Loucy (cell line): ENCODE measurements around the gene SCGB1D2.

ENCODE experiments used
- H2AFZ ChIP-seq: fragments of 200-600 bp; sonication (generic); 2 replicates; pipeline ENCODE4 v1.6.0; 2016; ENCODE audit warnings: antibody characterized with exemption, mild to moderate bottlenecking, low read length, moderate library complexity
- H3F3A ChIP-seq: fragments of 200-600 bp; 2 replicates; pipeline ENCODE4 v1.6.0; 2016; ENCODE audit warnings: antibody characterized with exemption, low read depth, mild to moderate bottlenecking
- H3K27me3 ChIP-seq: fragments of 200-600 bp; sonication (generic); 2 replicates; pipeline ENCODE4 v1.6.1; 2014; ENCODE audit warnings: low read length, mild to moderate bottlenecking; ENCODE audit not compliant: insufficient read depth, poor library complexity, severe bottlenecking
- H3K36me3 ChIP-seq: fragments of 200-600 bp; sonication (generic); 2 replicates; pipeline ENCODE4 v1.6.1; 2016; ENCODE audit warnings: low read length; ENCODE audit not compliant: insufficient read depth
- H3K4me1 ChIP-seq: fragments of 200-600 bp; sonication (generic); 2 replicates; pipeline ENCODE4 v1.5.1; 2014; ENCODE audit warnings: low read length, mild to moderate bottlenecking; ENCODE audit not compliant: insufficient read depth, poor library complexity, severe bottlenecking
- H3K4me2 ChIP-seq: fragments of 200-600 bp; sonication (generic); 2 replicates; pipeline ENCODE4 v1.6.0; 2014; ENCODE audit warnings: antibody characterized with exemption, low read length, low read depth, mild to moderate bottlenecking; ENCODE audit not compliant: poor library complexity, severe bottlenecking
- H3K4me3 ChIP-seq: fragments of 200-600 bp; sonication (generic); 2 replicates; pipeline ENCODE4 v1.5.1; 2014; ENCODE audit warnings: low read length, mild to moderate bottlenecking, mixed read lengths; ENCODE audit not compliant: poor library complexity, severe bottlenecking
- H3K79me2 ChIP-seq: fragments of 200-600 bp; sonication (generic); 2 replicates; pipeline ENCODE4 v1.6.1; 2014; ENCODE audit warnings: low read length; ENCODE audit not compliant: insufficient read depth
- H3K9ac ChIP-seq: fragments of 200-600 bp; sonication (generic); 2 replicates; pipeline ENCODE4 v1.6.0; 2014; ENCODE audit warnings: mild to moderate bottlenecking, low read depth, low read length, moderate library complexity; ENCODE audit not compliant: poor library complexity, severe bottlenecking
- H3K9me2 ChIP-seq: fragments of 200-600 bp; sonication (generic); replicated peaks from 2 replicates; pipeline ENCODE4 v1.6.1; 2016; ENCODE audit warnings: low read depth, low read length, mixed read lengths
- H3K9me3 ChIP-seq: fragments of 200-600 bp; sonication (generic); 2 replicates; pipeline ENCODE4 v1.6.1; 2014; ENCODE audit warnings: mild to moderate bottlenecking, antibody characterized with exemption, low read length, low read depth; ENCODE audit not compliant: insufficient read depth
- H4K20me1 ChIP-seq: fragments of 200-600 bp; sonication (generic); 2 replicates; pipeline ENCODE4 v1.6.0; 2014; ENCODE audit warnings: antibody characterized with exemption, low read length, mild to moderate bottlenecking; ENCODE audit not compliant: insufficient read depth, poor library complexity, severe bottlenecking
- CTCF ChIP-seq: fragments of 200-600 bp; sonication (generic); conservative IDR thresholded peaks from 2 replicates; pipeline ENCODE4 v1.5.1; 2014; ENCODE audit warnings: mild to moderate bottlenecking, antibody characterized with exemption, low read length
- EZH2phosphoT487 ChIP-seq: fragments of 200-600 bp; IDR thresholded peaks from 2 replicates; pipeline ENCODE4 v1.6.1; 2018; ENCODE audit warnings: antibody characterized with exemption, mild to moderate bottlenecking, moderate library complexity, borderline replicate concordance

The SCGB1D2 gene

DNA sequence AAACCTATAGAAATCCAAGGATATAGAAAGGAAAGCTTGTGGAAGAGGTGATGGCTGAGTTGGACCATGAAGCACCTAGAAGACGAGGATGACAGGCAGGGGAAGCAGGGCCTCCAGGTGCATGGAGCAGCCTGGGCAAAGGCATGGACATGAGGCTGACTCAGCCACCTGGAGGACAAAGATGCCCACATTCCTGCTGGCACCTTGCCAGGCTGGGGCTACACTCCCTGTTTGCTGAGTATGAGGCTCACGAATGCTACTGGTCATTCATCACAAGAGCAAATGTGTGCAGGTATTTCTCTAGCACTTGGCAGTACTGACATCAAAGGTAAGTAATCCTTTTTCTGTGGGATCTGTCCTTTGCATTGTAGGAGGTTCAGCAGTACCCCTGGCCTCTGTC is 40.7 kb upstream of the SCGB1D2 start:
- H3K4me1 ChIP-seq: no peaks in the 10 kb centered on the region
- H3K4me3 ChIP-seq: no peak overlapping the region
- H3K4me2 ChIP-seq: no peak overlapping the region
- TF ChIP-seq CTCF (no peak), EZH2phosphoT487 (no peak)
- H3K27me3 ChIP-seq: no peaks in the 10 kb centered on the region
- no peaks in the 10 kb centered on the region for H3K9me2 ChIP-seq
- H3K9ac ChIP-seq: no peak overlapping the region
- H3K9me3 ChIP-seq: no peaks in the 10 kb centered on the region
- H2AFZ ChIP-seq: no peak overlapping the region
- no peaks in the 10 kb centered on the region for H3F3A ChIP-seq
- no peaks in the 10 kb centered on the region for H3K79me2 ChIP-seq
- no peaks in the 10 kb centered on the region for H4K20me1 ChIP-seq
- H3K36me3 ChIP-seq: no peaks in the 10 kb centered on the region

DNA sequence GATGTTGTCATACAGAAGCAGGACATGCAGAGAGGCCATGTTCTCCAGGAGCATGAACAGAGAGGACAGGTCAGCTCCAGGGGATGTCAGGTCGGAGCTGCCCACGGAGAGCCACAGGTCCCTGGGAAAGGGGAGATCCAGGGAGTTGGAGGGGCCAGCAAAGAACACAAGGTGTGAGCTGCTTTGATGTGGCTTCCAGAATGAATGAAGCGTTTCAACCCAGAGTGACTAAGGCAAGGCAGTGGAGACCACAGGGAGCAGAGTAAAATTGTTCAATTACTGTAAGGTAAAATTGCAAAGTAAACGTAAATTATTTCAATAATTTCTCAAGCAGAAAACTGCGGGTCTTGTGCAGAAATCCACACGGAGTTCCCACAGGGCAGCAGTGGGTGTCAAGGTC is 39.1 kb upstream of the SCGB1D2 start:
- H3K9me3 ChIP-seq: no peaks in the 10 kb centered on the region
- no peaks in the 10 kb centered on the region for H3K79me2 ChIP-seq
- H3K4me1 ChIP-seq: no peaks in the 10 kb centered on the region
- H3K27me3 ChIP-seq: no peaks in the 10 kb centered on the region
- H3K36me3 ChIP-seq: no peaks in the 10 kb centered on the region
- no peak overlapping the region for H2AFZ ChIP-seq
- no peak overlapping the region for H3K4me3 ChIP-seq
- no peaks in the 10 kb centered on the region for H3K9me2 ChIP-seq
- no peak overlapping the region for H3K4me2 ChIP-seq
- H4K20me1 ChIP-seq: no peaks in the 10 kb centered on the region
- TF ChIP-seq CTCF (no peak), EZH2phosphoT487 (no peak)
- no peak overlapping the region for H3K9ac ChIP-seq
- no peaks in the 10 kb centered on the region for H3F3A ChIP-seq

GRCh38 chr11:62204430-62204829 is 37.6 kb upstream of the SCGB1D2 start:
- Histone ChIP-seq H3K9ac (no peak overlapping the region), H3K36me3 (no peaks in the 10 kb centered on the region), H2AFZ (no peak overlapping the region), H3K4me1 (no peaks in the 10 kb centered on the region), H3K79me2 (no peaks in the 10 kb centered on the region), H3K9me2 (no peaks in the 10 kb centered on the region), H3K9me3 (no peaks in the 10 kb centered on the region), H4K20me1 (no peaks in the 10 kb centered on the region), H3K4me2 (no peak overlapping the region), H3F3A (no peaks in the 10 kb centered on the region), H3K27me3 (no peaks in the 10 kb centered on the region), H3K4me3 (no peak overlapping the region)
- TF ChIP-seq EZH2phosphoT487 (no peak), CTCF (no peak)
